Motor neuron (in vitro differentiated cells): Measurements from ENCODE around the gene SPAG9. TPM values are rescaled to one million over a fixed set of nuclear protein-coding genes. Genes with fewer than 3 reads are reported as not detected.
"Not testable (repeated sequence)": the region's sequence is repeated elsewhere in the genome, so short reads cannot be mapped to it uniquely, and the experiment has no call there.

Source experiments
- ATAC-seq, 8 experiments: fragments of 200-7000 bp; cut with Tn5 transposase; replicated peaks in 6 of 8; 2 replicates each; pipeline ENCODE4 v1.8.0; 2021; ENCODE audit warnings: mild to moderate bottlenecking in 8 of 8, moderate library complexity in 8 of 8
- H3K27ac ChIP-seq, 2 donors: fragments of 250-450 bp; sonication (Bioruptor Pico); 2 replicates each; pipeline ENCODE4 v1.9.0; 2021; ENCODE audit warnings: antibody characterized with exemption in 2 of 2, mild to moderate bottlenecking in 2 of 2, moderate library complexity in 1 of 2
- H3K4me1 ChIP-seq, 2 donors: fragments of 250-450 bp; sonication (Bioruptor Pico); replicated peaks in 1 of 2; 2 replicates each; pipeline ENCODE4 v1.6.1; 2021; ENCODE audit warnings: antibody characterized with exemption in 2 of 2, mild to moderate bottlenecking in 2 of 2, moderate library complexity in 1 of 2
- H3K4me3 ChIP-seq, 5 donors: fragments of 250-450 bp; sonication (Bioruptor Pico); 2 replicates each; pipeline ENCODE4 v1.9.0; 2021; ENCODE audit warnings: antibody characterized with exemption in 5 of 5, mild to moderate bottlenecking in 5 of 5, moderate library complexity in 4 of 5
- WGBS, 10 experiments: fragments of 450-650 bp; shearing (Covaris generic); methylation state at CpG; one replicate each; pipeline ENCODE4 v1.0.0; 2022; 5-methylcytosine and 5-hydroxymethylcytosine counted together
- in situ Hi-C, 9 experiments: fragments of 400-800 bp; cut with MboI; loops; one replicate each; pipeline ENCODE4 v1.15.0; 2021; ENCODE audit warnings: low sequenced_read_pairs in 9 of 9, low pct_unique_long_range_greater_than_20kb in 2 of 9; ENCODE audit not compliant: unreplicated experiment in 9 of 9
- total RNA-seq, 8 experiments: library from RNA; unstranded; fragments of 300-600 nt; gene quantifications; 2 replicates each; pipeline versions ENCODE4 v1.2.3 to v1.2.4, GENCODE V29; 2022

Gene SPAG9
- total RNA-seq, 8 experiments from 2014 or later = 94.7 to 214 (median 139) TPM

DNA sequence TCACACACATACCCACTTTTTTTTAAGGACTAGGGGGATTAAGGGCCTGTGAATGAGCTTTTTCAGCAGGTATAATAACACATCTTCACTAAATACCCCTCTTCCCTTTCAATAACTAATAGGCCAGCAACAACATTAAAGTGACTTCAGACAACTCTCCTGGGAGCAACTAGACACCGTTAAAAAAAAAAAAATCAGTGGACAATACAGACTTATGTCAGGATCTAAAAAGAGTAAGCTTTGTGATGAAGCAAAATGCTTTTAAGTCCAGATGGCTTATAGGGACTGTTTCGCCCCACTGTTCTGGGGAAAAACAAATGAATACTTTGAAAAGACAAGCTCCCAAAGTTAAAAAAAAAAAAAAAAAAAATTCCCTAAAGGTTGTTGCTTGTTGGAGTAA lies 29.0 kb downstream of the SPAG9 start:
- peak in 2 of 8 experiments; percentile 25 to 28 for ATAC-seq
- Histone ChIP-seq H3K27ac (no peak overlapping the region), H3K4me1 (peaks cover 0 to 3% of the 10 kb centered on the region in 2 donors), H3K4me3 (no peak overlapping the region)
- 38 to 80% (median 55%) methylated on average over 1 to 2 of the region's 2 CpGs; no CpG with 5 or more reads in 1 of the 10 experiments for WGBS, 10 experiments
- in situ Hi-C loops = no loop called here

DNA sequence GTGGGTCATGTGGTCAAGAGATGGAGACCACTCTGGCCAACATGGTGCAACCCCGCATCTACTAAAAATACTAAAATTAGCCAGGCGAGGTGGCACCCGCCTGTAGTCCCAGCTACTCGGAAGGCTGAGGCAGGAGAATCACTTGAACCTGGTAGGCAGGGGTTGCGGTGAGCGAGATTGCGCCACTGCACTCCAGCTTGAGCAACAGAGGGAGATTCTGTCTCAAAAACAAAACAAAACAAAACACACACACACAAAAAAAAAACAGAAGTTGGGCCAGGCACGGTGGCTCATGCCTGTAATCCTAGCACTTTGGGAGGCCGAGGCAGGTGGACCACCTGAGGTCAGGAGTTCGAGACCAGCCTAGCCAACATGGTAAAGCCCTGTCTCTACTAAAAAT lies 31.8 kb downstream of the SPAG9 start:
- ATAC-seq, H3K27ac ChIP-seq, in situ Hi-C loops, H3K4me1 ChIP-seq, H3K4me3 ChIP-seq: not testable (repeated sequence)
- WGBS, 10 experiments = 78 to 100% (median 86%) methylated on average over 1 to 7 of the region's 10 CpGs; no CpG with 5 or more reads in 4 of the 10 experiments

DNA sequence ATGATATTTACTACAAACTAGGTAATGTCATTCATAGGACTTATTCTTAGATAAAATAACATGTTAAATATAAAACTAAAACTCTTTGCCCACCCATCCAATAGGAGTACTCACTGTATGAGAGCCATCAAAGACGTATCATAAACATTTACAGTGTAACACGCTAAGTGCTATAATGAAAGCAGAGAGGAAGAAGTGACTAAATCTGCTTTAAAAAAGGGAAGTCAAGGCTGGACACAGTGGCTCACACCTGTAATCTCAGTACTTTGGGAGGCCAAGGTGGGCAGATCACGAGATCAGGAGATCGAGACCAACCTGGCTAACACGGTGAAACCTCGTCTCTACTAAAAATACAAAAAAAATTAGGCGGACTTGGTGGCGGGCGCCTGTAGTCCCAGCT lies 32.4 kb downstream of the SPAG9 start:
- WGBS, 10 experiments = 95 to 100% (median 99%) methylated on average over 2 to 9 of the region's 9 CpGs; no CpG with 5 or more reads in 4 of the 10 experiments
- Histone ChIP-seq H3K27ac (no peak overlapping the region), H3K4me3 (no peak overlapping the region), H3K4me1 (peaks cover 0 to 3% of the 10 kb centered on the region in 2 donors)
- no peak for ATAC-seq
- in situ Hi-C loops = no loop called here

DNA sequence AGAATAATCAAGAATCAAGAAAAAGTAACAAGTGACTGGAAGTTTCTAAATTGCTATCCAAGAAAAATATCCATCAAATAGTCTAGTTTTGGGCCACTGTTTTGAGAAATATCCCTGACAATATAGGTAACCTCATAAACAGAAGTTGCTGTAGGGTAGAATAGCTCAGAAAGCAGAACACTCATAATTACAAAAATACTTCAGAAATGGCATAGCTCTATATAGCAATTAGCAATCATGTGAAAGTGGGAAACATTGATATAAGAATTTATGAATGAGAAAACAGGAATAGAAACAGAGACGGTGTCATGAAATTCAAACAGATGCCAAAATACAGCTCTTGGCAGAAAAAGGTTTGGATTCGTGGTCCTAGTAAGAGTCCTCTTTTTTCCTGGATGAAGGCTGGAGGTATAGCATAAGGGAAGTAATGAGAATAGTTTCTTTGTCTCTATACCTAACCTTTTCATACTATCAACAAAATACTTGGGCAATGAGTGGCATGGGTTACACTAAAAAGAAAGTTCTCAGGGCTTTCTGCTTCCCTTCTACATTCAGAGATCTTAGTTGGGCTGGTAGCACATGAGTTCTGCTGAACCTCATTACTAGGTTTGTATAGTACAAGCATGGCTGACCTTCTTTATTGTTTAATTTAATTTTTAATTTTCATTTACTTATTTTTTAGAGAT lies 33.5 kb downstream of the SPAG9 start:
- H3K4me1 ChIP-seq = peaks cover 0 to 3% of the 10 kb centered on the region in 2 donors
- H3K4me3 ChIP-seq = no peak overlapping the region
- 0 to 100% (median 73%) methylated on average over 1 to 2 of the region's 2 CpGs; no CpG with 5 or more reads in 2 of the 10 experiments for WGBS, 10 experiments
- in situ Hi-C loops = no loop called here
- no peak overlapping the region for H3K27ac ChIP-seq
- no peak for ATAC-seq

DNA sequence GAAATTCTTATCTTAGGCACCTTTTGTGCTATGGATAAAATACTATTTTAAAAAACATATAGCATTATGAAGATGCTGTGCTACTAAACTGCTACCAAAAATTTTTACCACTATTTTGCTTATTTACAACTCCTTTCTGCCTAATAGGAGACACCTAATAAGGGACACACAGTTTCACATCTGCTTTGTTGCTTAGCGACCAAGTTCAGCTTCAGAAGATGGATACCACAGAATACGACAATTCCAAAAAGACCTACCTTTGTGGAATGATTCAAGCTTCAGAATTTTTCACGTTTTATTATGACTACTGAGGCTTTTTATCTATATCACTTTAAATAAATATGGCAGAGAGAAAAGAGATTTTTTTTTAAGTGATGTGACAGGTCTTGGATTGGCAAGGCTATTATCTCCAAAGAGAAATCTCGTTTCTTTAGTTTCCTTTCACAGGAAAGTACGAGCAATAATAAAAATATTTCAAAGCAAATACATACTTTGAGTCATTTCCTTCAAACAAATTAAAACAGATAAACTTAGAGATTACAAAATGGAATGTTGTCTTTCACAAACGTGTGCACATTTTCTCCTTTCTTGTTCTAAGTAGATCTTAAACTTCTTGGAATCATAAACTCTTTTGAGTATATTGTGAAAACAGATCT lies 35.4 kb downstream of the SPAG9 start:
- 28 to 92% (median 79%) methylated on average over 3 to 6 of the region's 6 CpGs for WGBS, 10 experiments
- Histone ChIP-seq H3K4me3 (no peak overlapping the region), H3K4me1 (no peaks in the 10 kb centered on the region), H3K27ac (no peak overlapping the region)
- in situ Hi-C loops = no loop called here
- no peak for ATAC-seq

DNA sequence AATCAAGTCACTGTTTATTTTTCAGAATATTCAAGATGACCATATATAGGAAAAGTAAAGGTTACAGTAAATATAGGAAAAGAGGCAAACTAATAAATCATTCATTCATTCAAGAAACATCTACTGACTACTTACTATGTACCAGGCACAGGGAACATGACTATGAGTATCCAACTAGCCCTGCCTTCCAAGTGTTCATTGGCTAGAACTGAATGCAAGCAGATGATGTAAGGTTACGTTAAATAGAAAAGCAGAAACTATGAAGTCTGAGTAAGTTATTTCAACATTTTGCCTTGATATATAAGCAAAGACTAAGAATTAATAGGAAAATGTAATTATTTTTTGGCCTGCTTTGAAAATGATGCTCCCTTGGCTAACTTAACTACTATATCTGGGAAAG lies 36.7 kb downstream of the SPAG9 start:
- no peak for ATAC-seq
- in situ Hi-C loops = no loop called here

DNA sequence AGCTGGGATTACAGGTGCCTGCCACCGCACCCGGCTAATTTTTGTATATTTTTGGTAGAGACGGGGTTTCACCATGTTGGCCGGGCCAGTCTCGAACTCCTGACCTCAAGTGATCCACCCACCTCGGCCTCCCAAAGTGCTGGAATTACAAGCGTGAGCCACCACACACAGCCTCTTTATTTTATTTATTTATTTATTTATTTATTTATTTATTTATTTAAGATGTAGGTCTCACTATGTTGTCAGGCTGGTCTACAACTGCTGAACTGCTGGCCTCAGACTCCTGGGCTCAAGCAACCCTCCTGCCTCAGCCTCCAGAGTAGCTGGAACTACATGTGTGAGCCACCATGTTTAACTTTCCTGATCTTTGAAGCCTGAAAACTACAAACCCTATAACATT lies 37.3 kb downstream of the SPAG9 start:
- H3K27ac ChIP-seq, H3K4me3 ChIP-seq, H3K4me1 ChIP-seq, in situ Hi-C loops, ATAC-seq: not testable (repeated sequence)
- WGBS, 10 experiments = 75 to 100% (median 90%) methylated on average over 2 to 5 of the region's 7 CpGs; no CpG with 5 or more reads in 3 of the 10 experiments

More for the DNA sequence above, 36.7 kb downstream of the SPAG9 start:
- H3K27ac ChIP-seq = no peak overlapping the region
- H3K4me1 ChIP-seq = no peaks in the 10 kb centered on the region
- 80 to 100% (median 100%) methylated on average over 1 of the region's 1 CpG; no CpG with 5 or more reads in 2 of the 10 experiments for WGBS, 10 experiments
- H3K4me3 ChIP-seq = no peak overlapping the region

DNA sequence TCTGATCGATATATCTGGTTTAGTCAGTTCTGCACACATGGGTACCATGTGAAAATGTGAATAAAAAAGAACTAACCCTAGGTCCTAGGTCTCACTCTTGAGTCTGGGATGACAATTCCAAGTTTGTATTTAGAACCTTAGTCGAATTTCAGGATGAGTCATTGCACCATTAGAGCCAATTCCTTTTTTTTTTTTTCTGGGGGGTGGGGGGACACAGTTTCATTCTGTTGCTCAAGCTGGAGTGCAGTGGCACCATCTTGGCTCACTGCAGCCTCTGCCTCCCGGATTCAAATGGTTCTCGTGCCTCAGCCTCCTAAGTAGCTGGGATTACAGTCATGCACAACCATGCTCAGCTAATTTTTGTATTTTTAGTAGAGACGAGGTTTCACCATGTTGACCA lies 41.6 kb downstream of the SPAG9 start:
- no peak for ATAC-seq
- H3K4me1 ChIP-seq = no peaks in the 10 kb centered on the region
- 50 to 100% (median 82%) methylated on average over 1 to 5 of the region's 5 CpGs; no CpG with 5 or more reads in 2 of the 10 experiments for WGBS, 10 experiments
- no peak overlapping the region for H3K4me3 ChIP-seq
- in situ Hi-C loops = no loop called here
- H3K27ac ChIP-seq = no peak overlapping the region

DNA sequence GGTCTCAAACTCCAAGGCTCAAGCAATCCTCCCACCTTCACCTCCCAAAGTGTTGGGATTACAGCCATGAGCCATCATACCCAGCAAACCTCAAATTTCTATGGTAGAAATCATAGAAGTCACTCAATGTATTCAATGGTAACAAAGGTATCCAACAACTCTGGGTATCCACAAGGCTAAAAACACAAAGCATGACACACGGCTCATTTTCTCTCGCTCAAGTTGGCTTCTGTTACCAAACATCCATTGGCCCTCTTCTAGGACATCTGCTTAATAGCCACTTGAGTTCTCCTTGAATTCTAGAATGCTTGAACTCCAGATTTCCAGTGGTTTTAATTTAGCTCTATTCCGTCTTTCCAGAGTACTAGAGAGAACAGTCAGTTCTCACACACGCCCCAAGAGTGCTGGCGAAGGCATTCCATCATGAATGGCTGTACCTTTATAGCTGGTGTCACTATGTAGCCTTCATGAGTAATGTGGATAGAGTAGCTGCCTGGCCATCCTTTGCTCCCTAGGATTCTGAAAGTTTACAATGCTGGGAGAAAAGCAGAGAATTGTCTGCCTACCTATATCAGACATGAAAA lies 42.6 kb downstream of the SPAG9 start:
- Histone ChIP-seq H3K4me1 (no peaks in the 10 kb centered on the region), H3K4me3 (no peak overlapping the region), H3K27ac (no peak overlapping the region)
- WGBS, 10 experiments = 80 to 100% (median 100%) methylated on average over 1 to 5 of the region's 5 CpGs; no CpG with 5 or more reads in 3 of the 10 experiments
- ATAC-seq = no peak
- in situ Hi-C loops = no loop called here

DNA sequence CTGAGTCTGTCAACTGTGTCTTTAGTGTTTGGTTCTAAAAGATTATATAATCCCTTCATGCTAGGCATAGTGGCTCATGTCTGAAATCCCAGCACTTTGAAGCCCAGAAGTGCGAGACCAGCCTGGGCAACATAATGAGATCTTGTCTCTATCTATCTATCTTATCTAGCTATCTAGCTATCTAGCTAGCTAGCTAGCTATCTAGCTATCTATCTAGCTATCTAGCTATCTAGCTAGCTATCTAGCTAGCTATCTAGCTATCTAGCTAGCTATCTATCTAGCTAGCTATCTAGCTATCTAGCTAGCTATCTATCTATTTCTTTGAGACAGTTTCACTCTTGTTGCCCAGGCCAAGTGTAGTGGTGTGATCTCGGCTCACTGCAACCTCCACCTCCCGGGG lies 43.8 kb downstream of the SPAG9 start:
- 100% methylated on average over 1 to 3 of the region's 3 CpGs; no CpG with 5 or more reads in 2 of the 10 experiments for WGBS, 10 experiments
- H3K27ac ChIP-seq = no peak overlapping the region
- no peaks in the 10 kb centered on the region for H3K4me1 ChIP-seq
- in situ Hi-C loops = no loop called here
- H3K4me3 ChIP-seq = no peak overlapping the region
- no peak for ATAC-seq

DNA sequence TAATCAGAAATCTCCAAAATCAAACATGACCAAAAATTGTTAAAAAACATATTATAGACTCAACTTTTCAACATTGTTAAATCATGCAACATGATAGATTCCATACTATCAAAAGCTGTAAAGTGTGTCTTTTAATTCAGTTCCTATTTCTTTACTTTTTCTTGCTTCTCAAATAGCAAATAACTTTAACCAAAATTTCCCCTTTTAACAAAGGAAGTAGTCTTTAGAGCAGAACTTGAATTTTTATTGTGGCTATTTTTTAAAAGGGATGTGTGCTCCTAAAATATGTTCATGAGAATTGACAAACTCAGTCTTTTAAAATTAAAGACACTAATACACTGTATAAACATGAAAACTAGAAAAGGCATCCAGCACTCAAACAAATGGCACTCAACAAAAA lies 49.1 kb downstream of the SPAG9 start:
- ATAC-seq = no peak
- Histone ChIP-seq H3K27ac (no peak overlapping the region), H3K4me1 (no peaks in the 10 kb centered on the region), H3K4me3 (no peak overlapping the region)
- in situ Hi-C loops = no loop called here

DNA sequence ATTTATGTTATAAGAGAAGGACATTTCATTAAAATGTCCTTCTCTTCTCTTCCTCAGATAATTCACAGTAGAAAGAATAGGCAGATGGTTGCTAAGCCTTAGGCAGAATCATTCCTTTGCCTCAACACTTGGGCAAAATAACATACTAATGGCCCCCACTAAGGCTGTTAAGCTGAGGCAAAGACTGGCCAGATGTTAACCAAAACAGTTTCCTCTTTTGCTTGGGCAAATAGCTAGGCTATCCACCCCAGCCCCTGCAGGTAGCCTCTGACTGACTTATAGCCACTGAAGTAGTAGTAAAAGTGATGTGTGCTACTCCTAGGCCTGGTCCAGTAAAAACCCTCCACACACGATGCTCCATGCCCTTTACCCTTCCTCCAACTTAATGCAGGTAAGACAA lies 55.2 kb downstream of the SPAG9 start:
- Histone ChIP-seq H3K27ac (no peak overlapping the region), H3K4me1 (no peaks in the 10 kb centered on the region), H3K4me3 (no peak overlapping the region)
- in situ Hi-C loops = no loop called here
- no peak for ATAC-seq
- 83% methylated on average over 1 of the region's 1 CpG; no CpG with 5 or more reads in 9 of the 10 experiments for WGBS, 10 experiments

DNA sequence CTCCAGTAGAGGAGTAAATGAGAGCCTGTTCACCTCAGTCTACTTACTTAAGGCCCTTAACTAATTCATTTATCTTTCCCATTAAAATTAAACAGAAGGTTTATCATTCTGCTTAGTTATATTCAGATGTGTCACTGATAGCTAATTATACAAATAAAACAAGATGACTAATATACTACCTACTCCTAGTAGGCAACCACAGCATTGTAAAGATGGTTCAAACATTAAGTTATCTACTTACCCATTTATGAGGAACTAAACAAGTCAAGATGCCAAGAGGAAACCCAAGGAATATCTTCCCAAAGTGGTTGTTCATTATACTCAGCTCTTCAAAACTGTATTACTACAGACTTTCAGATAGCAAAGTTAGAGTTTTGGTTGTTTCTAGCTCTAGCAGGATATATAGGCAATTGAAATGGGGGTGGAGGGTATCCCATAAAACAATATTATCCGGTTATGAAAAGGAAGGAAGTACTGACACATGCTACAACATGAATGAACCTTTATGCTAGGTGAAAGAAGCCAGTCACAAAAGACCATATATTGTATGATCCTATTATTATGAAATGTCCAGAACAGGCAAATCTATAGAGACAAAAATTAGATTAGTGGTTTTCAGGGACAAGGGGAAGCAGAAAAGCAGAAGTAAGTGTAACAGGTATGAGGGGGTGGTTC lies 56.5 kb downstream of the SPAG9 start:
- Histone ChIP-seq H3K27ac (no peak overlapping the region), H3K4me3 (no peak overlapping the region), H3K4me1 (no peaks in the 10 kb centered on the region)
- in situ Hi-C loops = no loop called here
- ATAC-seq = no peak
- 56 to 100% (median 83%) methylated on average over 1 of the region's 1 CpG; no CpG with 5 or more reads in 3 of the 10 experiments for WGBS, 10 experiments
